Stomach (tissue), 9 donors: ENCODE data around the gene EDA. TPM values are rescaled to one million over a fixed set of nuclear protein-coding genes. Genes with fewer than 3 reads are reported as not detected.

ENCODE experiments used
- DNase-seq, 2 donors: peaks; one replicate each; pipeline versions ENCODE4 v3.0.0 to v3.0.0-alpha.2; 2013 to 2019
- H3K27ac ChIP-seq, 5 donors: fragments of 200-600 bp in 4 of 5; sonication (generic) in 4 of 5; one replicate each; pipeline ENCODE4 v1.5.1; 2013 to 2019; ENCODE audit warnings: mild to moderate bottlenecking in 1 of 5, moderate library complexity in 1 of 5
- H3K27me3 ChIP-seq, 3 donors: fragments of 200-600 bp; sonication (generic); one replicate each; pipeline ENCODE4 v1.5.1; 2017 to 2019; ENCODE audit warnings: mixed run types in 1 of 3
- H3K36me3 ChIP-seq, 4 donors: fragments of 200-600 bp; sonication (generic); 1 replicate in 3 of 4; 2 replicates in 1 of 4; pipeline ENCODE4 v1.5.1; 2016 to 2019
- H3K4me1 ChIP-seq, 4 donors: fragments of 200-600 bp; sonication (generic); one replicate each; pipeline ENCODE4 v1.5.1; 2016 to 2019
- H3K4me3 ChIP-seq, 4 donors: fragments of 200-600 bp; sonication (generic) in 3 of 4; one replicate each; pipeline ENCODE4 v1.5.1; 2016 to 2019; ENCODE audit warnings: mild to moderate bottlenecking in 1 of 4
- H3K9me3 ChIP-seq, 4 donors: fragments of 200-600 bp; sonication (generic); one replicate each; pipeline ENCODE4 v1.5.1; 2016 to 2019
- CTCF ChIP-seq, 7 experiments: fragments of 450-650 bp in 4 of 7; fragments of 200-600 bp in 3 of 7; sonication (generic) in 3 of 7; IDR thresholded peaks; one replicate each; pipeline ENCODE4 v1.5.1; 2016 to 2019; ENCODE audit warnings: antibody characterized with exemption in 7 of 7, control low read depth in 2 of 7, mild to moderate bottlenecking in 1 of 7
- EP300 ChIP-seq: sonication (generic); formaldehyde crosslinking; IDR thresholded peaks from one replicate; pipeline ENCODE4 v1.6.1; 2017; ENCODE audit warnings: antibody characterized with exemption
- POLR2A ChIP-seq, 4 donors: fragments of 450-650 bp; IDR thresholded peaks; one replicate each; pipeline ENCODE4 v1.6.1; 2016; ENCODE audit warnings: antibody characterized with exemption in 4 of 4, control low read depth in 2 of 4, mild to moderate bottlenecking in 1 of 4, moderate library complexity in 1 of 4
- POLR2AphosphoS5 ChIP-seq, 3 donors: sonication (generic); formaldehyde crosslinking; IDR thresholded peaks; one replicate each; pipeline ENCODE4 v1.6.1; 2016; ENCODE audit warnings: antibody characterized with exemption in 3 of 3
- WGBS, 5 donors: extraction: QIAGEN DNeasy Blood & Tissue Kit in 3 of 5; methylation state at CpG; one replicate each; pipeline versions ENCODE4 v1.1.5 to v1.1.7; 2013 to 2018; 5-methylcytosine and 5-hydroxymethylcytosine counted together
- intact Hi-C: fragments of 100-400 bp; cut with DNase I; formaldehyde crosslinking; loops from one replicate; pipeline ENCODE4 v1.15.1; 2023; ENCODE audit warnings: low total_unique reads
- polyA plus RNA-seq, 3 donors: library from polyadenylated mRNA; stranded (reverse); fragments of 200-250 nt; gene quantifications; one replicate each; pipeline ENCODE4 v1.2.3, GENCODE V29; 2013
- total RNA-seq, 5 donors: library from RNA; depleted of rRNA; stranded (reverse); fragments of >200 nt; gene quantifications; one replicate each; pipeline versions ENCODE4 v1.1.0 to v1.2.3, GENCODE V29; 2014 to 2016
- donor health status: healthy with polysubstance abuse.
- donor health status: Bipolar disorder and iron deficiency.
- donor health status: healthy.

Gene EDA
- total and polyA plus RNA-seq, 8 donors: 1.6 to 26.1 (median 3.1) TPM; not detected in 1

- H3K36me3 ChIP-seq: no peaks in the 10 kb centered on the region
- H3K27me3 ChIP-seq: no peaks in the 10 kb centered on the region
- H3K4me1 ChIP-seq: no peaks in the 10 kb centered on the region
- intact Hi-C loops: no loop called here
- no peak overlapping the region for H3K27ac ChIP-seq
- H3K9me3 ChIP-seq: no peaks in the 10 kb centered on the region
- no peak overlapping the region for H3K4me3 ChIP-seq
- DNase-seq: peak in 1 of 2 donors; percentile 8
- 66 to 80% (median 70%) methylated on average over 2 of the region's 2 CpGs for WGBS, 5 donors
- no peak for TF ChIP-seq EP300
- TF ChIP-seq POLR2AphosphoS5 (IDR thresholded peaks at IDR 0.05): no peak
- TF ChIP-seq CTCF (IDR thresholded peaks at IDR 0.05): no peak
- no peak for TF ChIP-seq POLR2A (IDR thresholded peaks at IDR 0.05)
These were observed 371.8 kb downstream of the EDA start for GRCh38 chrX:69987691-69988090.

- intact Hi-C loops: no loop called here
- no peaks in the 10 kb centered on the region for H3K36me3 ChIP-seq
- H3K9me3 ChIP-seq: no peaks in the 10 kb centered on the region
- no peaks in the 10 kb centered on the region for H3K27me3 ChIP-seq
- H3K4me3 ChIP-seq: no peak overlapping the region
- peak; percentile 13 to 30 for DNase-seq
- TF ChIP-seq POLR2AphosphoS5 (IDR thresholded peaks at IDR 0.05) (peak in 1 of 3 donors; percentile 29), POLR2A (IDR thresholded peaks at IDR 0.05) (no peak), CTCF (IDR thresholded peaks at IDR 0.05) (no peak)
- peaks cover 0 to 2% (median 0%) of the 10 kb centered on the region in 4 donors for H3K4me1 ChIP-seq
- WGBS, 5 donors: 60 to 80% (median 75%) methylated on average over 3 of the region's 3 CpGs
- H3K27ac ChIP-seq: no peak overlapping the region
These were observed 373.1 kb downstream of the EDA start for GRCh38 chrX:69988955-69989394.

- intact Hi-C loops: no loop called here
- no peaks in the 10 kb centered on the region for H3K36me3 ChIP-seq
- peaks cover 0 to 4% (median 0%) of the 10 kb centered on the region in 4 donors for H3K4me1 ChIP-seq
- no peak for DNase-seq
- H3K27ac ChIP-seq: no peak overlapping the region
- peaks cover 0 to under 1% (median 0%) of the 10 kb centered on the region in 4 donors for H3K9me3 ChIP-seq
- 73 to 98% (median 79%) methylated on average over 3 of the region's 3 CpGs for WGBS, 5 donors
- TF ChIP-seq POLR2AphosphoS5 (IDR thresholded peaks at IDR 0.05) (no peak), CTCF (IDR thresholded peaks at IDR 0.05) (no peak), EP300 (no peak), POLR2A (IDR thresholded peaks at IDR 0.05) (no peak)
- no peaks in the 10 kb centered on the region for H3K27me3 ChIP-seq
- no peak overlapping the region for H3K4me3 ChIP-seq
These were observed 375.8 kb downstream of the EDA start for GRCh38 chrX:69991685-69992084.

GRCh38 chrX:69993494-69993893, 377.6 kb downstream of the EDA start:
- H3K9me3 ChIP-seq: peaks cover 0 to 12% (median 4%) of the 10 kb centered on the region in 4 donors
- DNase-seq: no peak
- H3K36me3 ChIP-seq: no peaks in the 10 kb centered on the region
- H3K4me3 ChIP-seq: no peak overlapping the region
- intact Hi-C loops: no loop called here
- no peak overlapping the region for H3K27ac ChIP-seq
- no peaks in the 10 kb centered on the region for H3K27me3 ChIP-seq
- TF ChIP-seq EP300: no peak
- no peak for TF ChIP-seq POLR2A (IDR thresholded peaks at IDR 0.05)
- no peak for TF ChIP-seq POLR2AphosphoS5 (IDR thresholded peaks at IDR 0.05)
- no peak for TF ChIP-seq CTCF (IDR thresholded peaks at IDR 0.05)
- H3K4me1 ChIP-seq: peaks cover 0 to 4% (median 0%) of the 10 kb centered on the region in 4 donors
